Measurements from ENCODE around the gene PRPS2. TPM values are rescaled to one million over a fixed set of nuclear protein-coding genes. Genes with fewer than 3 reads are reported as not detected.

PRPS2 gene
- 10 to 100 TPM; 24.3 to 67.5 (median 32.5) TPM for total RNA-seq

DNA sequence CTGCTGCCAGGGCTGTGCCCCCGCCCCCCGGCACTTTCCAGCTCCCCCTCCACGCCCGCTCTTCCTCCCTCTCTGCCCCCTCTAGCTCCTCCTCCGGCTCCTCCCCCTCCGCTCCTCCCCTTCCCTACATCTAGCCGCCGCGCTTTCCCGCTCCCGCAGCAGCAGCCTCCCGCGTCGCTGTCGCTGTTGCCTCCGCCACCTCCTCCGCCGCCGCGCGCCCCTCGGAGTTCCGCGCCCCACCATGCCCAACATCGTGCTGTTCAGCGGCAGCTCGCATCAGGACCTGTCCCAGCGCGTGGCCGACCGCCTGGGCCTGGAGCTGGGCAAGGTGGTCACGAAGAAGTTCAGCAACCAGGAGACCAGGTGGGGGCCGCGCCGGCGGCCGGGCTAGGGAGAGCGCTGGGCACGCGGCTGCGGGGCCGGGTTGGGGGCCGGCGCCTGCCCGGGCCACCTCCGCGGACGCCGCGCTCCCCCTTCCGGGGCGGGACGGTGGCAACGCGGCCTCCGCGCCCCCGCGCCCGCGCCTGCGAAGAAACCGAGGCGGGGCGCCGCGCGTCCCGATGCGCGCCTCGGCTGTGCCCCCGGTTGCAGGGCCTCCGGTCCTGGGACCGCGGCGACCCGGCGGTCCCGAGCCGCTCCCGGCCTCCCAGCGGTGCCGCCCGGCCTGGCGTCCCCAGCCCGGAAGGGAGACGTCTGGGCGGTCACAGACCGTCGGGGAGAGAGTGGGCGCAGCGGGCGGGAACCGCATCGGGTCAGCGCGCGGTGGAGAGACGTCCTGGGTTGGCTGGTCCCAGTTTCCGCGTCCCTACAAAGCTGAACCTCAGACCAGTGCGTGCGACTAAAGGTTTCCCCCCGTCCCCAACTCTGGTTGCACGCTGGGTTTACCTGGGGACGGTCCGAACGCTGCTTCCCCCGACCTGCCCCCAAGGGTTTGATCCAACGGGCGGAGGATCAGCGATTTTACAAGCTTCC lies at the start of gene PRPS2:
Gene PRPS2 (plus strand): TSS at position 156 of the 972 bp plus-strand sequence. CDS start 86 bp downstream, at position 242.
- in situ Hi-C loops (cut with MboI; ENCODE audit: low pct_ligation_motif_present in 1 of 4, low pct_unique_long_range_greater_than_20kb in 1 of 4, low sequenced_read_pairs in 3 of 4) = no loop called here
- Histone ChIP-seq H3K27ac (peak within 1 kb of the TSS; percentile 71 to 83 (median 80)), H3K9me3 (no peaks in the 10 kb centered on the region), H3K4me3 (peak within 1 kb of the TSS; percentile 52 to 83 (median 71)), H3K36me3 (no peaks in the 10 kb centered on the region), H3K27me3 (no peaks in the 10 kb centered on the region), H3K4me1 (peaks cover 0 to 5% (median 2%) of the 10 kb centered on the region in 4 donors)
- 51% methylated on average over 93 of the region's 113 CpGs; no CpG with 5 or more reads in 1 of the 2 donors for WGBS, 2 donors (ENCODE audit: low coverage in 1 of 2)
- TF ChIP-seq, protein P1, sequence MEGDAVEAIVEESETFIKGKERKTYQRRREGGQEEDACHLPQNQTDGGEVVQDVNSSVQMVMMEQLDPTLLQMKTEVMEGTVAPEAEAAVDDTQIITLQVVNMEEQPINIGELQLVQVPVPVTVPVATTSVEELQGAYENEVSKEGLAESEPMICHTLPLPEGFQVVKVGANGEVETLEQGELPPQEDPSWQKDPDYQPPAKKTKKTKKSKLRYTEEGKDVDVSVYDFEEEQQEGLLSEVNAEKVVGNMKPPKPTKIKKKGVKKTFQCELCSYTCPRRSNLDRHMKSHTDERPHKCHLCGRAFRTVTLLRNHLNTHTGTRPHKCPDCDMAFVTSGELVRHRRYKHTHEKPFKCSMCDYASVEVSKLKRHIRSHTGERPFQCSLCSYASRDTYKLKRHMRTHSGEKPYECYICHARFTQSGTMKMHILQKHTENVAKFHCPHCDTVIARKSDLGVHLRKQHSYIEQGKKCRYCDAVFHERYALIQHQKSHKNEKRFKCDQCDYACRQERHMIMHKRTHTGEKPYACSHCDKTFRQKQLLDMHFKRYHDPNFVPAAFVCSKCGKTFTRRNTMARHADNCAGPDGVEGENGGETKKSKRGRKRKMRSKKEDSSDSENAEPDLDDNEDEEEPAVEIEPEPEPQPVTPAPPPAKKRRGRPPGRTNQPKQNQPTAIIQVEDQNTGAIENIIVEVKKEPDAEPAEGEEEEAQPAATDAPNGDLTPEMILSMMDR (IDR thresholded peaks at IDR 0.05) = no peak
- TF ChIP-seq EP300 (IDR thresholded peaks at IDR 0.05; ENCODE audit: low read depth) (no peak), POLR2AphosphoS5 (IDR thresholded peaks at IDR 0.05) (peak in 2 of 3 donors; percentile 46 to 60), POLR2A (IDR thresholded peaks at IDR 0.05) (peak; percentile 42)
- intact Hi-C loops (cut with DNase I; ENCODE audit: low total_unique reads) = loop anchor here (1.0 kb wide), 1 partner anchor 15 kb away; no protein-coding TSS in a partner anchor
- DNase-seq = peak; percentile 79

DNA sequence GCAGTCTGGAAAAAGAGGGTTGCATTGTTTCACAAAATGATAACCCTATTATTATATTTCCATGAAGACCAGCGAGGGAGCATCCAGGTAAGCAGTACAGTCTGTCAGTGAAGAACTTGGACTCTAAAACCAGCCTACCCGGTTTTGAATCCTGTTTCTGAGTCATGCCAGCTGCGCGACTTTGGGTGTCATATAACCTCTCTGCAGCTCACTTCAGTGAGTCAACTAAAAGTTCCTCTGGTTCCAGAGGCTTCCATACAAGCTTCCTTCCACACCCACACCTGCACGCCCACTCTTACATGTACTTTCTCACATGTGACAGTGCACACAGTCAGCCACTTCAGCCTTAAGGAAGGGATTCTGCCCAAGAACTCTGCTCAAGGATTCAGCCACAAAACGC lies 49.8 kb upstream of the PRPS2 start:
- DNase-seq = no peak
- TF ChIP-seq POLR2A (IDR thresholded peaks at IDR 0.05) = no peak
- TF ChIP-seq, protein P1 (IDR thresholded peaks at IDR 0.05) = no peak
- no peak for TF ChIP-seq POLR2AphosphoS5 (IDR thresholded peaks at IDR 0.05)
- TF ChIP-seq EP300 (IDR thresholded peaks at IDR 0.05; ENCODE audit: low read depth) = no peak
- WGBS, 2 donors (ENCODE audit: low coverage in 1 of 2) = 53% methylated on average over 6 of the region's 6 CpGs; no CpG with 5 or more reads in 1 of the 2 donors
- no peaks in the 10 kb centered on the region for H3K27me3 ChIP-seq
- H3K9me3 ChIP-seq = no peaks in the 10 kb centered on the region
- H3K36me3 ChIP-seq = no peaks in the 10 kb centered on the region
- no peaks in the 10 kb centered on the region for H3K4me1 ChIP-seq
- intact Hi-C loops (cut with DNase I; ENCODE audit: low total_unique reads) (no loop called here), in situ Hi-C loops (cut with MboI; ENCODE audit: low pct_ligation_motif_present in 1 of 4, low pct_unique_long_range_greater_than_20kb in 1 of 4, low sequenced_read_pairs in 3 of 4) (no loop called here)
- no peak overlapping the region for H3K4me3 ChIP-seq
- no peak overlapping the region for H3K27ac ChIP-seq

- 76% methylated on average over 1 of the region's 1 CpG; no CpG with 5 or more reads in 1 of the 2 donors for WGBS, 2 donors (ENCODE audit: low coverage in 1 of 2)
- Histone ChIP-seq H3K27ac (no peak overlapping the region), H3K4me1 (no peaks in the 10 kb centered on the region), H3K9me3 (no peaks in the 10 kb centered on the region), H3K36me3 (no peaks in the 10 kb centered on the region), H3K4me3 (no peak overlapping the region), H3K27me3 (no peaks in the 10 kb centered on the region)
- TF ChIP-seq, protein P1 (IDR thresholded peaks at IDR 0.05) = no peak
- TF ChIP-seq POLR2A (IDR thresholded peaks at IDR 0.05) (no peak), POLR2AphosphoS5 (IDR thresholded peaks at IDR 0.05) (no peak), EP300 (IDR thresholded peaks at IDR 0.05; ENCODE audit: low read depth) (no peak)
- DNase-seq = no peak
- in situ Hi-C loops (cut with MboI; ENCODE audit: low pct_ligation_motif_present in 1 of 4, low pct_unique_long_range_greater_than_20kb in 1 of 4, low sequenced_read_pairs in 3 of 4) (no loop called here), intact Hi-C loops (cut with DNase I; ENCODE audit: low total_unique reads) (no loop called here)
Measured at GRCh38 chrX:12747433-12747832, 43.8 kb upstream of the PRPS2 start.

GRCh38 chrX:12751887-12752286 lies 39.3 kb upstream of the PRPS2 start:
- in situ Hi-C loops (cut with MboI; ENCODE audit: low pct_ligation_motif_present in 1 of 4, low pct_unique_long_range_greater_than_20kb in 1 of 4, low sequenced_read_pairs in 3 of 4) = no loop called here
- WGBS, 2 donors (ENCODE audit: low coverage in 1 of 2) = 52% methylated on average over 1 of the region's 1 CpG; no CpG with 5 or more reads in 1 of the 2 donors

More at GRCh38 chrX:12751887-12752286, 39.3 kb upstream of the PRPS2 start:
- H3K27me3 ChIP-seq = no peaks in the 10 kb centered on the region
- H3K36me3 ChIP-seq = no peaks in the 10 kb centered on the region
- H3K9me3 ChIP-seq = no peaks in the 10 kb centered on the region
- TF ChIP-seq EP300 (IDR thresholded peaks at IDR 0.05; ENCODE audit: low read depth) = no peak
- TF ChIP-seq, protein P1 (IDR thresholded peaks at IDR 0.05) = no peak
- TF ChIP-seq POLR2AphosphoS5 (IDR thresholded peaks at IDR 0.05) = no peak
- TF ChIP-seq POLR2A (IDR thresholded peaks at IDR 0.05) = no peak
- H3K4me3 ChIP-seq = no peak overlapping the region
- intact Hi-C loops (cut with DNase I; ENCODE audit: low total_unique reads) = no loop called here
- DNase-seq = no peak
- H3K4me1 ChIP-seq = no peaks in the 10 kb centered on the region
- H3K27ac ChIP-seq = no peak overlapping the region

Measured in transverse colon (tissue), 4 donors.